ENCODE measurements around the gene ARHGAP15.

GRCh38 chr2:143138292-143138691, 9.1 kb downstream of the ARHGAP15 start:
- TF ChIP-seq CTCF (IDR thresholded peaks at IDR 0.05; ENCODE audit: low read length), result no peak
- no peak for TF ChIP-seq EZH2 (IDR thresholded peaks at IDR 0.05; ENCODE audit: borderline replicate concordance, low read length)
